HG03520 (cell line): Measurements from ENCODE around the gene ASGR1.
A peak's percentile ranks its signal among the peaks of the same experiment; 100 is the strongest.
"Not testable (repeated sequence)": the region's sequence is repeated elsewhere in the genome, so short reads cannot be mapped to it uniquely, and the experiment has no call there.

ENCODE experiments used
- ATAC-seq: cut with Tn5 transposase; IDR thresholded peaks from one replicate; pipeline ENCODE4 v1.9.1; 2021; ENCODE audit warnings: mild to moderate bottlenecking, moderate library complexity; ENCODE audit not compliant: unreplicated experiment

The ASGR1 gene

GRCh38 chr17:7166873-7167272 is 12.3 kb downstream of the ASGR1 start:
- no peak for ATAC-seq

DNA sequence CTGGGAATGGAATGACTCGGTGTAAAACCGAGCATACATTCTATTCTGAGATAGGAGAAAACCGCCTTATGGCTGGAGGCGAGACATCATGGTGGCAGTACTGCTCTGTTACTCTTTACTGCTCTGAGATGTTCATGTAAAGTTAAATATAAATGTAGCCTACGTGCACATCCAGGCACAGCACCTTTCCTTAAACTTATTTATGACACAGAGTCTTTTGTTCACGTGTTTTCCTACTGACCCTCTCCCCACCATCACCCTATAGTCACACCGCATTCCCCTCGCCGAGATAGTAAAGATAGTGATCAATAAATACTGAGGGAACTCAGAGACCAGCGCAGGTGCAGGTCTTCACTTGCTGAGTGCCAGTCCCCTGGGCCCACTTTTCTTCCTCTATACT is 19.6 kb downstream of the ASGR1 start:
- not testable (repeated sequence) for ATAC-seq

DNA sequence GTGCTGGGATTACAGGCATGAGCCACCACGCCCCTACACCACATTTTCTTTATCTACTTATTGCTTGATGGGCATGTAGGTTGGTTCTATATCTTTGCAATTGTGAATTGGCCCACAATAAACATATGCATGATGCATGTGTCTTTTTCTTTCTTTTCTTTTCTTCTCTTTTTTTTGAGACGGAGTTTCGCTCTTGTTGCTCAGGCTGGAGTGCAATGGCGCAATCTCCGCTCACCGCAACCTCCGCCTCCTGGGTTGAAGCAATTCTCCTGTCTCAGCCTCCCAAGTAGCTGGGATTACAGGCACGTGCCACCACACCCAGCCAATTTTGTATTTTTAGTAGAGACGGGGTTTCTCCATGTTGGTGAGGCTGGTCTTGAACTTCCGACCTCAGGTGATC is 20.7 kb downstream of the ASGR1 start:
- not testable (repeated sequence) for ATAC-seq

GRCh38 chr17:7156342-7156940 is 22.7 kb downstream of the ASGR1 start:
- no peak for ATAC-seq

- no peak for ATAC-seq
These were observed 31.4 kb downstream of the ASGR1 start for GRCh38 chr17:7147772-7148171.

GRCh38 chr17:7146115-7146514 is 33.1 kb downstream of the ASGR1 start:
- no peak for ATAC-seq

DNA sequence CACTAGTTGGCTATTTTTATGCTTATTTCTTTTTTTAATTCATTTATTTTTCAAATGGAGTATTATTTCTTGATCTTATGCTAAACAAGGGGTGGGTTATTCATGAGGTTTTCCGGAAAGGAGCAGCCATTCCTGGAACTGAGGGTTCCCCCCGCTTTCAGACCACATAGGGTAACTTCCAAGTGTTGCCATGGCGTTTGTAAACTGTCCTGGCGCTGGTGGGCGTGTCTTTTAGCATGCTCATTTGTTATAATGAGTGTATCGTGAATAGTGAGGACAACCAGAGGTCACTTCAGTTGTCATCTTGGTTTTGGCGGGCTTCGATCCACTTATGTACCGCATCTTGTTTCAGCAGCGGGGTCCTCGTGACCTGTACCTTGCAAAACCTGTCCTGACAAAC is 35.0 kb downstream of the ASGR1 start:
- no peak for ATAC-seq

DNA sequence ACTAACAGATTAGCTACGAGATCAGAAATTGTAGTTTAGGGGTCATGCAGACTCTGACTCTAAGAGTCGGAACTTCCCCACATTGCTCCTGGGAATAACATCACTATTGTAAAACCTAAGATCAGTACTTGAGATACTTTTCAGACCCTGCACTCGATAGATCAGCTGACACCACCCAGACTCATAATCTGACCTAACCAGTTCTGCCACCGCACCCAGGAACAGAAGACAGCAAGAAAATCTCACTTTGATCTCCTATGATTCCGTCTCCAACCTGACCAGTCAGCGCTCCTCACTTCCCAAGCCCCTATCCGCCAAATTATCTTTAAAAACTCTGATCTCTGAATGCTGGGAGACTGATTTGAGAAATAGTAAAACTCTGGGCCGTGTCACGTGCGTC is 37.3 kb downstream of the ASGR1 start:
- no peak for ATAC-seq

GRCh38 chr17:7139400-7139799 is 39.8 kb downstream of the ASGR1 start:
- ATAC-seq = no peak

DNA sequence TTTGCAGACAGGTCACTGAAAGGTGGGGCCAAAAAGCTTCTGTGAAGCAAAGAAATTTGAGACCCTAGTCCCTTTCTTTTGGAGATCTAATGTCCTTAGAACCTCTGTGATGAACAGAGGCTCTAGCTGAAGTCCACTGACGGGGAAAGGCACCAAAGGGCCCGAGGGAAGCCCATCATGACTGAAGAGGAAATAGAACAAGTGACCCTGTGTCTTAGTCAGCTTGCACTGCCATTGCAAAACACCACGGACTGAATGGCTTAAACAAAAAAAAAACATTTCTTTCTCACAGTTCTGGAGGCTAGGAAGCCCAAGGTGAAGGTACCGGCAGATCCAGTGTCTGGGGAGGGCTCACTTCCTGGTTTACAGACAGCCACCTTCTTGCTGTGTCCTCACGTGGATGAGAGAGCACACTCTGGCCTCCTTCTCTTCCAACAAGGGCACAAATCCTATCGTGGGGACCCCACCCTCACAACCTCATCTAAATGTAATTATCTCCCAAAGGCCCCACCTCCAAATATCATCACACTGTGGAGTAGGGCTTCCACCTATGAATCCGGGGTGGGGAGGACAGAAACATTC is 40.3 kb downstream of the ASGR1 start:
- no peak for ATAC-seq

- ATAC-seq = no peak
These were observed 41.8 kb downstream of the ASGR1 start for GRCh38 chr17:7137171-7137943.

DNA sequence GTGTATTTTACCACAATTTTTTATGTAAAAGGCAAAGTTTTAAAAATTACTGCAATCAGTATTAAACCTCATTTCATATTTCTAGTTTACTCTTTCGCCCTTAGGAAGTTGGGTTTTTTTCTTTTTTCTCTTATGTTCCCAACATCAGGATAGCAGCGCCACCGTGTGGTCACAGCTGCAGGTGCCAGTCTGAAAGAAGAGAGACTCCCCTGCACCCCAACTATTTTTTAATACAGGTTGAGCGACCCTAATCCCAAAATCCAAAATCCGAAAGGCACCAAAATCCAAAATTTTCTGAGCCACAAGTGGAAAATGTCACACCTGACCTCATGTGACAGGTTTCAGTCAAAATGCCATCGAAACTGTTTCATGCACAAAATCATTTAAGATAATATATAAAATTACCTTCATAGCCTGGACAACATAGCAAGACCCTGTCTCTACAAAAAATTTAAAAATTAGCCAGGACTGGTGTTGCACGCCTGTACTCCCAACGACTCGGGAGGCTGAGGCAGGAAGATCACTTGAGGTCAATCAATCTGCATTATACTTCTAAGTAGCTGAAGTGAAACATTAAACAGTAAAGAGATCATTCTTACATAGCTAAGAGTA is 42.8 kb downstream of the ASGR1 start:
- ATAC-seq = no peak

- no peak for ATAC-seq
These were observed 45.3 kb downstream of the ASGR1 start for GRCh38 chr17:7133916-7134315.

- ATAC-seq = no peak
These were observed 45.7 kb downstream of the ASGR1 start for GRCh38 chr17:7133424-7133823.

- peak; percentile 51 for ATAC-seq
These were observed 46.6 kb downstream of the ASGR1 start for GRCh38 chr17:7132511-7133094.

DNA sequence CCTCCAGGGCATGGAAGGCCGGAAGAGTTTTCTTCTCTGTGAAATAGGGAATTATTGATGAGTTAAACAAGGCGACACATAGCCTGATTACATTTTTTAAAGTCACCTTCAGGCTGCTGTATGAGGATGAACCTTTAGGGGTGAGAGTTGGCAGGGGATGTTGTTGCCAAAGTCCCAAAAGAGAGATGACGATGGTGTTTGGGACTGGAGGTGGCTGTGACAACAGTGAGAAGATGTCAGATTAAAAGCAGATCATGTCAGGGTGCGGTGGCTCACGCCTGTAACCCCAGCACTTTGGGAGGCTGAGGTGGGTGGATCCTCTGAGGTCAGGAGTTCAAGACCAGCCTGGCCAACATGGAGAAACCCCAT is 47.8 kb downstream of the ASGR1 start:
- no peak for ATAC-seq

GRCh38 chr17:7130621-7131422 is 48.3 kb downstream of the ASGR1 start:
- ATAC-seq = no peak

GRCh38 chr17:7129311-7129710 is 49.9 kb downstream of the ASGR1 start:
- no peak for ATAC-seq

GRCh38 chr17:7128160-7128559 is 51.0 kb downstream of the ASGR1 start:
- ATAC-seq = no peak

DNA sequence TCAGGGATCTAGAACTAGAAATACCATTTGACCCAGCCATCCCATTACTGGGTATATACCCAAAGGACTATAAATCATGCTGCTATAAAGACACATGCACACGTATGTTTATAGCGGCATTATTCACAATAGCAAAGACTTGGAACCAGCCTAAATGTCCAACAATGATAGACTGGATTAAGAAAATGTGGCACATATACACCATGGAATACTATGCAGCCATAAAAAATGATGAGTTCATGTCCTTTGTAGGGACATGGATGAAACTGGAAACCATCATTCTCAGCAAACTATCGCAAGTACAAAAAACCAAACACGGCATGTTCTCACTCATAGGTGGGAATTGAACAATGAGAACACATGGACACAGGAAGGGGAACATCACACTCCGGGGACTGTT is 51.7 kb downstream of the ASGR1 start:
- ATAC-seq = not testable (repeated sequence)

- not testable (repeated sequence) for ATAC-seq
These were observed 52.8 kb downstream of the ASGR1 start for GRCh38 chr17:7126386-7126785.
